SK-N-SH treated with all-trans-retinoic acid at 6 μM for 48 hours (cell line): ENCODE data around the gene TMEM217.

ENCODE experiments used
- ATAC-seq: fragments of 200-7000 bp; cut with Tn5 transposase; 3 replicates; pipeline ENCODE4 v1.9.1; 2020; ENCODE audit warnings: mild to moderate bottlenecking, moderate library complexity
- ARNTL ChIP-seq: fragments of 450-650 bp; formaldehyde crosslinking; IDR thresholded peaks from 2 replicates; pipeline ENCODE4 v1.5.0; 2020; ENCODE audit warnings: low read depth, mild to moderate bottlenecking, moderate library complexity, borderline replicate concordance
- BACH2 ChIP-seq: fragments of 250-450 bp; sonication (Bioruptor Pico); IDR thresholded peaks from 2 replicates; pipeline ENCODE4 v1.9.0; 2021; ENCODE audit warnings: mild to moderate bottlenecking, borderline replicate concordance
- CSDC2 ChIP-seq: fragments of 250-450 bp; sonication (Bioruptor Pico); IDR thresholded peaks from 2 replicates; pipeline ENCODE4 v1.5.0; 2020; ENCODE audit warnings: mild to moderate bottlenecking, moderate library complexity
- ESRRG ChIP-seq: fragments of 250-450 bp; sonication (Bioruptor Pico); IDR thresholded peaks from 2 replicates; pipeline ENCODE4 v1.6.1; 2021; ENCODE audit warnings: mild to moderate bottlenecking
- GLIS3 ChIP-seq: fragments of 250-450 bp; sonication (Bioruptor Pico); IDR thresholded peaks from 2 replicates; pipeline ENCODE4 v1.5.0; 2020; ENCODE audit warnings: mild to moderate bottlenecking, moderate library complexity
- ISL1 ChIP-seq: fragments of 250-450 bp; sonication (Bioruptor Pico); IDR thresholded peaks from 2 replicates; pipeline ENCODE4 v2.1.2; 2022; ENCODE audit warnings: mild to moderate bottlenecking, moderate library complexity
- OSR1 ChIP-seq: fragments of 250-450 bp; sonication (Bioruptor Pico); IDR thresholded peaks from 2 replicates; pipeline ENCODE4 v1.8.0; 2022; ENCODE audit warnings: moderate library complexity, mild to moderate bottlenecking, inconsistent platforms
- PPARA ChIP-seq: fragments of 250-450 bp; sonication (Bioruptor Pico); IDR thresholded peaks from 2 replicates; pipeline ENCODE4 v1.5.0; 2020; ENCODE audit warnings: mild to moderate bottlenecking, borderline replicate concordance
- RARB ChIP-seq: fragments of 250-450 bp; sonication (Bioruptor Pico); IDR thresholded peaks from 2 replicates; pipeline ENCODE4 v1.8.0; 2021; ENCODE audit warnings: mild to moderate bottlenecking, moderate library complexity
- TCF4 ChIP-seq: fragments of 250-450 bp; sonication (Bioruptor Pico); IDR thresholded peaks from 2 replicates; pipeline ENCODE4 v1.8.0; 2021; ENCODE audit warnings: mild to moderate bottlenecking, moderate library complexity, borderline replicate concordance
- ZC3H10 ChIP-seq: fragments of 250-450 bp; sonication (Bioruptor Pico); IDR thresholded peaks from 2 replicates; pipeline ENCODE4 v1.5.1; 2021; ENCODE audit warnings: mild to moderate bottlenecking, moderate library complexity
- ZFP3 ChIP-seq: fragments of 250-450 bp; sonication (Bioruptor Pico); IDR thresholded peaks from 2 replicates; pipeline ENCODE4 v1.5.0; 2020; ENCODE audit warnings: mild to moderate bottlenecking, moderate library complexity
- ZFP30 ChIP-seq: fragments of 450-650 bp; formaldehyde crosslinking; IDR thresholded peaks from 2 replicates; pipeline ENCODE4 v1.5.0; 2022; ENCODE audit warnings: mild to moderate bottlenecking, moderate library complexity
- ZNF565 ChIP-seq: fragments of 450-650 bp; formaldehyde crosslinking; conservative IDR thresholded peaks from 2 replicates; pipeline ENCODE4 v1.5.0; 2020; ENCODE audit warnings: low read depth, mild to moderate bottlenecking, moderate library complexity
- ZNF70 ChIP-seq: fragments of 450-650 bp; formaldehyde crosslinking; IDR thresholded peaks from 2 replicates; pipeline ENCODE4 v1.5.0; 2020; ENCODE audit warnings: mild to moderate bottlenecking, moderate library complexity
- ZNF8 ChIP-seq: fragments of 450-650 bp; formaldehyde crosslinking; IDR thresholded peaks from 2 replicates; pipeline ENCODE4 v1.5.0; 2020; ENCODE audit warnings: mild to moderate bottlenecking, moderate library complexity
- TF ChIP-seq, protein P1 (sequence below): fragments of 250-450 bp; sonication (Bioruptor Pico); IDR thresholded peaks from 2 replicates; pipeline ENCODE4 v1.5.0; 2020; ENCODE audit warnings: mild to moderate bottlenecking, moderate library complexity
- TF ChIP-seq, protein P2 (sequence below): fragments of 250-450 bp; sonication (Bioruptor Pico); IDR thresholded peaks from 2 replicates; pipeline ENCODE4 v1.8.0; 2021; ENCODE audit warnings: low read depth, mild to moderate bottlenecking, moderate library complexity, borderline replicate concordance
- TF ChIP-seq, protein P3 (sequence below): fragments of 250-450 bp; sonication (Bioruptor Pico); IDR thresholded peaks from 2 replicates; pipeline ENCODE4 v1.5.1; 2021; ENCODE audit warnings: mild to moderate bottlenecking, moderate library complexity
- TF ChIP-seq, protein P4 (sequence below): fragments of 250-450 bp; sonication (Bioruptor Pico); IDR thresholded peaks from 2 replicates; pipeline ENCODE4 v1.5.1; 2020; ENCODE audit warnings: low read depth, mild to moderate bottlenecking, moderate library complexity

The TMEM217 gene

DNA sequence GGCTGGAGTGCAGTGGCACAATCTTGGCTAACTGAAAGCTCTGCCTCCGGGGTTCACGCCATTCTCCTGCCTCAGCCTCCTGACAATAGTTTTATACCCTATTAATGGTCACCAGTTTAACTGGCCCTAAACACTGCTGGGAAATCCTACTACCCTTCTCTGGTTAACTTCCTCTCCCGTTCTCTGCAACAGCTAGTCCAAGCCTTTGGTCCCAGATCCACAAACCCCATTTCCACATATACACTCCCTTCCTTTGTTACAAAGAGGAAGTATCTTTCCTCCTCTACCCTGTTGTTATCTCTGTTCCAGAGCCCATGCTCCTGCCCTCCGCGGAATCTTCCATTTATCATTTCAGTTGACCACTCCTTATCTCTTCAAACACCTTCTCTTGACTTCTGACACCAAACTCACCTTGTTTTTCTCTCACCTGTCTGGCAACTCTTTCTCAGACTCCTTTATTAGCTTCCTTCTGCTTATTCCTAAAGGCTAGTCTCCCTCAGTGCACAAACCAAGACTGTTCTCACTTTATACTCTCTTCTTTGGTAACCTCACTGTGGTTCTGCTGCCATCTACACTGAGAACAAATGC, 25.4 kb downstream of the TMEM217 start:
- TF ChIP-seq CSDC2 (CRISPR knock-in tag) (no peak), GLIS3 (no peak), BACH2 (no peak), ZFP3 (no peak), ZC3H10 (CRISPR knock-in tag) (no peak)
- TF ChIP-seq, protein P1, sequence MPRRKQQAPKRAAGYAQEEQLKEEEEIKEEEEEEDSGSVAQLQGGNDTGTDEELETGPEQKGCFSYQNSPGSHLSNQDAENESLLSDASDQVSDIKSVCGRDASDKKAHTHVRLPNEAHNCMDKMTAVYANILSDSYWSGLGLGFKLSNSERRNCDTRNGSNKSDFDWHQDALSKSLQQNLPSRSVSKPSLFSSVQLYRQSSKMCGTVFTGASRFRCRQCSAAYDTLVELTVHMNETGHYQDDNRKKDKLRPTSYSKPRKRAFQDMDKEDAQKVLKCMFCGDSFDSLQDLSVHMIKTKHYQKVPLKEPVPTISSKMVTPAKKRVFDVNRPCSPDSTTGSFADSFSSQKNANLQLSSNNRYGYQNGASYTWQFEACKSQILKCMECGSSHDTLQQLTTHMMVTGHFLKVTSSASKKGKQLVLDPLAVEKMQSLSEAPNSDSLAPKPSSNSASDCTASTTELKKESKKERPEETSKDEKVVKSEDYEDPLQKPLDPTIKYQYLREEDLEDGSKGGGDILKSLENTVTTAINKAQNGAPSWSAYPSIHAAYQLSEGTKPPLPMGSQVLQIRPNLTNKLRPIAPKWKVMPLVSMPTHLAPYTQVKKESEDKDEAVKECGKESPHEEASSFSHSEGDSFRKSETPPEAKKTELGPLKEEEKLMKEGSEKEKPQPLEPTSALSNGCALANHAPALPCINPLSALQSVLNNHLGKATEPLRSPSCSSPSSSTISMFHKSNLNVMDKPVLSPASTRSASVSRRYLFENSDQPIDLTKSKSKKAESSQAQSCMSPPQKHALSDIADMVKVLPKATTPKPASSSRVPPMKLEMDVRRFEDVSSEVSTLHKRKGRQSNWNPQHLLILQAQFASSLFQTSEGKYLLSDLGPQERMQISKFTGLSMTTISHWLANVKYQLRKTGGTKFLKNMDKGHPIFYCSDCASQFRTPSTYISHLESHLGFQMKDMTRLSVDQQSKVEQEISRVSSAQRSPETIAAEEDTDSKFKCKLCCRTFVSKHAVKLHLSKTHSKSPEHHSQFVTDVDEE (CRISPR knock-in tag): no peak
- TF ChIP-seq, protein P2, sequence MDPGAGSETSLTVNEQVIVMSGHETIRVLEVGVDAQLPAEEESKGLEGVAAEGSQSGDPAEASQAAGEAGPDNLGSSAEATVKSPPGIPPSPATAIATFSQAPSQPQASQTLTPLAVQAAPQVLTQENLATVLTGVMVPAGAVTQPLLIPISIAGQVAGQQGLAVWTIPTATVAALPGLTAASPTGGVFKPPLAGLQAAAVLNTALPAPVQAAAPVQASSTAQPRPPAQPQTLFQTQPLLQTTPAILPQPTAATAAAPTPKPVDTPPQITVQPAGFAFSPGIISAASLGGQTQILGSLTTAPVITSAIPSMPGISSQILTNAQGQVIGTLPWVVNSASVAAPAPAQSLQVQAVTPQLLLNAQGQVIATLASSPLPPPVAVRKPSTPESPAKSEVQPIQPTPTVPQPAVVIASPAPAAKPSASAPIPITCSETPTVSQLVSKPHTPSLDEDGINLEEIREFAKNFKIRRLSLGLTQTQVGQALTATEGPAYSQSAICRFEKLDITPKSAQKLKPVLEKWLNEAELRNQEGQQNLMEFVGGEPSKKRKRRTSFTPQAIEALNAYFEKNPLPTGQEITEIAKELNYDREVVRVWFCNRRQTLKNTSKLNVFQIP (CRISPR knock-in tag): no peak

DNA sequence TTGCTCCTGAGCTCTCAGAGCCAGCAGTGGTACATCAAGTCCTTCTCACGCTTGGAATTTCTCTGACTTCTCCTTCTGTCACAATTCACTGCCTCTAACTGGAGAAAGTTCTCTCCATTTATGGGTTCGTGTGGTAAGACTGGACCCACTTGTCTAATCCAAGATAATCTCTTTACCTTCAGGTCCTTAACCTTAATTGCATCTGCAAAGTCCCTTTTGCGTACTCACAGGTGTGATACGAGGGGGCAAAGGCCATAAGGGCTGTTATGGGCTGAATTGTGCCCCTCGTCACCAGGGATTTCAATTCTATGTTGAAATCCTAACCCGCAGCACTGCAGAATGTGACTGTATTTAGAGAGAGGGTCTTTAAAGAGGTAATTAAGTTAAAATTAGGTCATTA, 27.8 kb downstream of the TMEM217 start:
- TF ChIP-seq ISL1 (CRISPR knock-in tag) (no peak), ZC3H10 (CRISPR knock-in tag) (no peak), ARNTL (no peak), TCF4 (no peak), OSR1 (no peak), RARB (CRISPR knock-in tag) (no peak), ZNF565 (no peak), GLIS3 (no peak), ZNF70 (CRISPR knock-in tag) (no peak), BACH2 (no peak), ZNF8 (CRISPR knock-in tag) (no peak), ZFP3 (no peak)
- TF ChIP-seq, protein P1 (CRISPR knock-in tag): no peak
- TF ChIP-seq, all 23 proteins: peak for 0
- no peak for ATAC-seq

More for the DNA sequence above, 25.4 kb downstream of the TMEM217 start:
- no peak for ATAC-seq

DNA sequence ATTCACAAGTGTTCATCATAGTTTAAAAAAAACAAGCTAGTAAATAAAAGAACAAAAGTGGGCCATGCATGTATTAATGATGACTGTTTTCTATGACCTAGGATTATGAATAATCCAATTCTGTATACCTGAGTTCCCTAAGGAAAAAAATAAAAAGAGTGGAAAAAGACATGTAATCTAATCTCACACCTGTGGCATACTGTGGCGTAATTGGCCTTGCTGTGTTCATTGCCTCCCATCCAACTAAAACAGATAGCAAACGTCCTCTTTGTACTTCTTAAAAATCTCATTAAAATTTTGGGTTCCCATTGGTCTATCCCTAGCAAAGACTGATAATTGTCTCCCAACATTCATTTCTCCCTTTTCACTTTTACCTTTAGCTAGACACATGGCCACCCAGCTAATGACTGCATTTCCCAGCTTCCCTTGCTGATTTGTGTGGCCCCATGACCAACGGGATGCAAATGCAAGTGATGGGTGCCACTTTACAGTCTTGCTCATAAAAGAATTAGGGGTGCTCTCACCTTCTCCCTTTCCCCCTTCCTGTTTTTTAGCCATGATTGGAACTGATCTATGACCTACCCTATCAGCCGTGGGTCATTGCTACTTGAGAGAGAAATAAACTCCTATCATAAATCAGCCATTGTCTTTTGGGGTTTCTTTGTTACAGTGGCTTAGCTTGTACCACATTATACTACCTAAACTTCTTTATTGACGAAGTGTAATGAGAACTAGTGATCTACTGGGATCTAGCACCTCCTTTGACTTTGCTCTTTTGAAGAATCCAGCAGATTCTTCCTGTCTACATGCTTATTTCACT, 32.4 kb downstream of the TMEM217 start:
- no peak for ATAC-seq
- TF ChIP-seq, protein P2 (CRISPR knock-in tag): no peak
- TF ChIP-seq, protein P3, sequence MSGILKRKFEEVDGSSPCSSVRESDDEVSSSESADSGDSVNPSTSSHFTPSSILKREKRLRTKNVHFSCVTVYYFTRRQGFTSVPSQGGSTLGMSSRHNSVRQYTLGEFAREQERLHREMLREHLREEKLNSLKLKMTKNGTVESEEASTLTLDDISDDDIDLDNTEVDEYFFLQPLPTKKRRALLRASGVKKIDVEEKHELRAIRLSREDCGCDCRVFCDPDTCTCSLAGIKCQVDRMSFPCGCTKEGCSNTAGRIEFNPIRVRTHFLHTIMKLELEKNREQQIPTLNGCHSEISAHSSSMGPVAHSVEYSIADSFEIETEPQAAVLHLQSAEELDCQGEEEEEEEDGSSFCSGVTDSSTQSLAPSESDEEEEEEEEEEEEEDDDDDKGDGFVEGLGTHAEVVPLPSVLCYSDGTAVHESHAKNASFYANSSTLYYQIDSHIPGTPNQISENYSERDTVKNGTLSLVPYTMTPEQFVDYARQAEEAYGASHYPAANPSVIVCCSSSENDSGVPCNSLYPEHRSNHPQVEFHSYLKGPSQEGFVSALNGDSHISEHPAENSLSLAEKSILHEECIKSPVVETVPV (CRISPR knock-in tag): no peak
- TF ChIP-seq ESRRG (CRISPR knock-in tag) (no peak), RARB (CRISPR knock-in tag) (no peak), TCF4 (no peak), ISL1 (CRISPR knock-in tag) (no peak), ZC3H10 (CRISPR knock-in tag) (no peak), ZNF8 (CRISPR knock-in tag) (no peak), CSDC2 (CRISPR knock-in tag) (no peak), GLIS3 (no peak), PPARA (no peak), ARNTL (no peak), ZNF70 (CRISPR knock-in tag) (no peak), ZFP30 (CRISPR knock-in tag) (no peak)
- TF ChIP-seq, protein P1 (CRISPR knock-in tag): no peak
- TF ChIP-seq, protein P4, sequence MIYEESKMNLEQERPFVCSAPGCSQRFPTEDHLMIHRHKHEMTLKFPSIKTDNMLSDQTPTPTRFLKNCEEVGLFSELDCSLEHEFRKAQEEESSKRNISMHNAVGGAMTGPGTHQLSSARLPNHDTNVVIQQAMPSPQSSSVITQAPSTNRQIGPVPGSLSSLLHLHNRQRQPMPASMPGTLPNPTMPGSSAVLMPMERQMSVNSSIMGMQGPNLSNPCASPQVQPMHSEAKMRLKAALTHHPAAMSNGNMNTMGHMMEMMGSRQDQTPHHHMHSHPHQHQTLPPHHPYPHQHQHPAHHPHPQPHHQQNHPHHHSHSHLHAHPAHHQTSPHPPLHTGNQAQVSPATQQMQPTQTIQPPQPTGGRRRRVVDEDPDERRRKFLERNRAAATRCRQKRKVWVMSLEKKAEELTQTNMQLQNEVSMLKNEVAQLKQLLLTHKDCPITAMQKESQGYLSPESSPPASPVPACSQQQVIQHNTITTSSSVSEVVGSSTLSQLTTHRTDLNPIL (CRISPR knock-in tag): no peak
